Measurements from ENCODE around the gene PRLHR.
"Not testable (repeated sequence)": the region's sequence is repeated elsewhere in the genome, so short reads cannot be mapped to it uniquely, and the experiment has no call there.

The PRLHR gene

GRCh38 chr10:118595598-118596425, at the start of gene PRLHR:
Gene PRLHR (minus strand): TSS chr10:118595648. CDS start chr10:118595244, 404 bp downstream.
- DNase-seq (ENCODE audit: low read depth in 2 of 2, low spot score in 1 of 2): no peak

GRCh38 chr10:118642228-118642627, 46.8 kb upstream of the PRLHR start:
- DNase-seq (ENCODE audit: low read depth in 2 of 2, low spot score in 1 of 2): no peak

GRCh38 chr10:118638680-118639079, 43.2 kb upstream of the PRLHR start:
- DNase-seq (ENCODE audit: low read depth in 2 of 2, low spot score in 1 of 2): no peak

- DNase-seq (ENCODE audit: low read depth in 2 of 2, low spot score in 1 of 2): no peak
Observed at GRCh38 chr10:118635674-118636402, 40.4 kb upstream of the PRLHR start.

GRCh38 chr10:118633786-118634185, 38.3 kb upstream of the PRLHR start:
- DNase-seq (ENCODE audit: low read depth in 2 of 2, low spot score in 1 of 2): no peak

GRCh38 chr10:118629211-118629610, 33.8 kb upstream of the PRLHR start:
- no peak for DNase-seq (ENCODE audit: low read depth in 2 of 2, low spot score in 1 of 2)

GRCh38 chr10:118628397-118628796, 32.9 kb upstream of the PRLHR start:
- no peak for DNase-seq (ENCODE audit: low read depth in 2 of 2, low spot score in 1 of 2)

- no peak for DNase-seq (ENCODE audit: low read depth in 2 of 2, low spot score in 1 of 2)
Observed at GRCh38 chr10:118626953-118627352, 31.5 kb upstream of the PRLHR start.

- no peak for DNase-seq (ENCODE audit: low read depth in 2 of 2, low spot score in 1 of 2)
Observed at GRCh38 chr10:118625504-118625903, 30.1 kb upstream of the PRLHR start.

GRCh38 chr10:118624747-118625146, 29.3 kb upstream of the PRLHR start:
- no peak for DNase-seq (ENCODE audit: low read depth in 2 of 2, low spot score in 1 of 2)

GRCh38 chr10:118621304-118621942, 26.0 kb upstream of the PRLHR start:
- no peak for DNase-seq (ENCODE audit: low read depth in 2 of 2, low spot score in 1 of 2)

GRCh38 chr10:118613863-118614262, 18.4 kb upstream of the PRLHR start:
- DNase-seq (ENCODE audit: low read depth in 2 of 2, low spot score in 1 of 2): not testable (repeated sequence)

GRCh38 chr10:118610577-118610976, 15.1 kb upstream of the PRLHR start:
- DNase-seq (ENCODE audit: low read depth in 2 of 2, low spot score in 1 of 2): no peak

GRCh38 chr10:118607768-118608354, 12.4 kb upstream of the PRLHR start:
- DNase-seq (ENCODE audit: low read depth in 2 of 2, low spot score in 1 of 2): no peak

GRCh38 chr10:118605694-118606093, 10.2 kb upstream of the PRLHR start:
- no peak for DNase-seq (ENCODE audit: low read depth in 2 of 2, low spot score in 1 of 2)

- no peak for DNase-seq (ENCODE audit: low read depth in 2 of 2, low spot score in 1 of 2)
Observed at GRCh38 chr10:118596426-118597124, 1.1 kb upstream of the PRLHR start.

- no peak for DNase-seq (ENCODE audit: low read depth in 2 of 2, low spot score in 1 of 2)
Observed at GRCh38 chr10:118595064-118595420, 406 bp downstream of the PRLHR start.

GRCh38 chr10:118594392-118595063, 920 bp downstream of the PRLHR start:
- DNase-seq (ENCODE audit: low read depth in 2 of 2, low spot score in 1 of 2): no peak

GRCh38 chr10:118592675-118593330, 2.6 kb downstream of the PRLHR start:
- no peak for DNase-seq (ENCODE audit: low read depth in 2 of 2, low spot score in 1 of 2)

GRCh38 chr10:118590334-118590733, 5.1 kb downstream of the PRLHR start:
- no peak for DNase-seq (ENCODE audit: low read depth in 2 of 2, low spot score in 1 of 2)
